Lung (tissue), 12 donors: ENCODE data around the gene GPD1. TPM values are rescaled to one million over a fixed set of nuclear protein-coding genes. Genes with fewer than 3 reads are reported as not detected.

Experiments
- ATAC-seq: fragments of 200-7000 bp; cut with Tn5 transposase; one replicate; pipeline ENCODE4 v1.9.1; 2020; ENCODE audit warnings: moderate number of reproducible peaks; ENCODE audit not compliant: insufficient read depth, low FRiP score
- DNase-seq, 3 donors: peaks; one replicate each; pipeline ENCODE4 v3.0.0-alpha.2; 2013 to 2017
- H3K27ac ChIP-seq, 2 donors: one replicate each; pipeline ENCODE4 v1.5.1; 2013; ENCODE audit warnings: mild to moderate bottlenecking in 2 of 2, moderate library complexity in 2 of 2, control low read depth in 1 of 2, inconsistent platforms in 1 of 2, low read depth in 1 of 2, low read length in 1 of 2
- H3K27me3 ChIP-seq, 3 donors: one replicate each; pipeline ENCODE4 v1.5.1; 2013; ENCODE audit warnings: low read length in 2 of 3; ENCODE audit not compliant: control insufficient read depth in 3 of 3, insufficient read depth in 3 of 3
- H3K36me3 ChIP-seq, 4 donors: one replicate each; pipeline ENCODE4 v1.5.1; 2013; ENCODE audit warnings: low read length in 4 of 4, mild to moderate bottlenecking in 1 of 4, moderate library complexity in 1 of 4; ENCODE audit not compliant: control insufficient read depth in 4 of 4, insufficient read depth in 4 of 4
- H3K4me1 ChIP-seq, 5 donors: one replicate each; pipeline ENCODE4 v1.5.1; 2013; ENCODE audit warnings: low read length in 5 of 5, mild to moderate bottlenecking in 2 of 5, moderate library complexity in 1 of 5; ENCODE audit not compliant: control insufficient read depth in 5 of 5, insufficient read depth in 5 of 5
- H3K4me3 ChIP-seq: one replicate; pipeline ENCODE4 v1.5.1; 2013; ENCODE audit warnings: mild to moderate bottlenecking, control low read depth, moderate library complexity
- H3K9ac ChIP-seq, 2 donors: one replicate each; pipeline ENCODE4 v1.5.1; 2013; ENCODE audit warnings: low read length in 2 of 2, control low read depth in 1 of 2; ENCODE audit not compliant: insufficient read depth in 1 of 2
- H3K9me3 ChIP-seq, 4 donors: one replicate each; pipeline ENCODE4 v1.5.1; 2013; ENCODE audit warnings: low read length in 3 of 4, mild to moderate bottlenecking in 1 of 4, moderate library complexity in 1 of 4; ENCODE audit not compliant: control insufficient read depth in 4 of 4, insufficient read depth in 3 of 4
- CTCF ChIP-seq: IDR thresholded peaks from 2 replicates; pipeline ENCODE4 v1.5.1; 2012; ENCODE audit warnings: mild to moderate bottlenecking; ENCODE audit errors: control extremely low read depth, extremely low read depth
- WGBS, 2 donors: extraction: QIAGEN DNeasy Blood & Tissue Kit; methylation state at CpG; one replicate each; pipeline ENCODE4 v1.1.7; 2013; 5-methylcytosine and 5-hydroxymethylcytosine counted together
- polyA plus RNA-seq, 2 donors: library from polyadenylated mRNA; stranded (reverse); fragments of 200-250 nt; gene quantifications; one replicate each; pipeline ENCODE4 v1.2.1, GENCODE V29; 2013
- total RNA-seq, 2 donors: library from RNA; depleted of rRNA in 1 of 2; stranded (reverse); fragments of >200 nt in 1 of 2; gene quantifications; one replicate each; pipeline ENCODE4 v1.2.1, GENCODE V29; 2014 to 2021
- donor health status: control.
- donor health status: control.
- donor health status: Bipolar disorder and iron deficiency.
- donor health status: healthy.
- donor health status: DM: yes; HTN: yes; CAD: no.

The GPD1 gene
- total and polyA plus RNA-seq, 4 donors, result 1.7 to 20.0 (median 9.9) TPM; not detected in 1

GRCh38 chr12:50088577-50089335 lies 15.1 kb upstream of the GPD1 start:
- H3K9ac ChIP-seq, result no peak overlapping the region
- peak; percentile 59 for TF ChIP-seq CTCF

DNA sequence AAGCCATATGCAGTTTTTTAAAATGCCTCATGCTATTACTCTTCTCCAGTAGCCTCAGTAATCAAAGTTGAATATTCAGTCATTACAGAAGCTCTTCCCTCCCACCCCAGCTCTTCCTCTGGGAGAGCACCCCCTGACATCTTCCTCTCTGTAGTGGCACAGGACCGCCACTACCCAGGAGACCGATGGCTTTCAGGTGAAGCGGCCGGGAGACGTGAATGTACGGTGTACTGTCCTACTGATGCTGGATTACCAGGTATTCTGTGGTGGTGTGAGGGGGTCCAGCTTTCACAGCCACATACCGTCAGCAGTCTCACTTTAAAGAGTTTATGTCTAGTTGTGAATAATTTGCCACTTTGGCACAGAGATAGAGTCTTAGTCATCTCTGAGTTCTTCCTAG lies 14.1 kb upstream of the GPD1 start:
- TF ChIP-seq CTCF, result no peak
- 97% methylated on average over 7 of the region's 7 CpGs for WGBS, 2 donors
- Histone ChIP-seq H3K27me3 (no peaks in the 10 kb centered on the region), H3K9ac (no peak overlapping the region), H3K4me3 (no peak overlapping the region), H3K9me3 (no peaks in the 10 kb centered on the region), H3K4me1 (peaks cover 0 to 4% (median 0%) of the 10 kb centered on the region in 5 donors), H3K36me3 (peaks cover 26 to 42% (median 34%) of the 10 kb centered on the region in 4 donors), H3K27ac (no peak overlapping the region)
- no peak for ATAC-seq
- no peak for DNase-seq

More at GRCh38 chr12:50088577-50089335, 15.1 kb upstream of the GPD1 start:
- DNase-seq (peak in 2 of 3 donors; percentile 33 to 46), ATAC-seq (no peak)
- H3K4me1 ChIP-seq, result peaks cover 0 to 4% (median 0%) of the 10 kb centered on the region in 5 donors
- no peaks in the 10 kb centered on the region for H3K27me3 ChIP-seq
- peaks cover 18 to 35% (median 29%) of the 10 kb centered on the region in 4 donors for H3K36me3 ChIP-seq
- H3K9me3 ChIP-seq, result no peaks in the 10 kb centered on the region
- H3K27ac ChIP-seq, result no peak overlapping the region
- no peak overlapping the region for H3K4me3 ChIP-seq
- 30 to 39% methylated on average over 3 of the region's 3 CpGs for WGBS, 2 donors

- TF ChIP-seq CTCF, result no peak
- DNase-seq (no peak), ATAC-seq (no peak)
- 94 to 99% methylated on average over 5 of the region's 5 CpGs for WGBS, 2 donors
- H3K4me3 ChIP-seq, result no peak overlapping the region
- peaks cover 28 to 42% (median 36%) of the 10 kb centered on the region in 4 donors for H3K36me3 ChIP-seq
- no peaks in the 10 kb centered on the region for H3K9me3 ChIP-seq
- H3K27ac ChIP-seq, result no peak overlapping the region
- H3K4me1 ChIP-seq, result peaks cover 0 to 4% (median 0%) of the 10 kb centered on the region in 5 donors
- no peak overlapping the region for H3K9ac ChIP-seq
- no peaks in the 10 kb centered on the region for H3K27me3 ChIP-seq
Observed at GRCh38 chr12:50090391-50090790, 13.4 kb upstream of the GPD1 start.
